HEK293T (cell line): ENCODE results near the gene NPIPB8.
"Not testable (repeated sequence)": the region's sequence is repeated elsewhere in the genome, so short reads cannot be mapped to it uniquely, and the experiment has no call there.

ENCODE experiments used
- BHLHE40 ChIP-seq: fragments of 450-650 bp; IDR thresholded peaks from 2 replicates; pipeline ENCODE4 v1.6.1; 2016; ENCODE audit warnings: mild to moderate bottlenecking, moderate library complexity, borderline replicate concordance
- FOXM1 ChIP-seq: fragments of 450-650 bp; IDR thresholded peaks from 2 replicates; pipeline ENCODE4 v1.6.1; 2017; ENCODE audit warnings: mild to moderate bottlenecking, borderline replicate concordance
- SUZ12 ChIP-seq: fragments of 450-650 bp; IDR thresholded peaks from 2 replicates; pipeline ENCODE4 v1.6.1; 2016; ENCODE audit warnings: mild to moderate bottlenecking

- TF ChIP-seq SUZ12, BHLHE40, FOXM1: not testable (repeated sequence)
These were observed 30.3 kb downstream of the NPIPB8 start for GRCh38 chr16:28668199-28668598.
